ENCODE results near the gene CCM2.
"Not testable (repeated sequence)": the region's sequence is repeated elsewhere in the genome, so short reads cannot be mapped to it uniquely, and the experiment has no call there.

CCM2 gene

GRCh38 chr7:44981035-44981706, 18.8 kb upstream of the CCM2 start:
- DNase-seq (ENCODE audit: low read depth in 2 of 3, low spot score in 2 of 3), result no peak

GRCh38 chr7:44982535-44982923, 17.5 kb upstream of the CCM2 start:
- DNase-seq (ENCODE audit: low read depth in 2 of 3, low spot score in 2 of 3), result no peak

- no peak for DNase-seq (ENCODE audit: low read depth in 2 of 3, low spot score in 2 of 3)
Observed at GRCh38 chr7:44982970-44983369, 17.0 kb upstream of the CCM2 start.

GRCh38 chr7:44983742-44984477, 16.1 kb upstream of the CCM2 start:
- no peak for DNase-seq (ENCODE audit: low read depth in 2 of 3, low spot score in 2 of 3)

GRCh38 chr7:44984478-44984758, 15.6 kb upstream of the CCM2 start:
- no peak for DNase-seq (ENCODE audit: low read depth in 2 of 3, low spot score in 2 of 3)

GRCh38 chr7:44985033-44985695, 14.8 kb upstream of the CCM2 start:
- DNase-seq (ENCODE audit: low read depth in 2 of 3, low spot score in 2 of 3), result no peak

GRCh38 chr7:44985900-44986217, 14.1 kb upstream of the CCM2 start:
- DNase-seq (ENCODE audit: low read depth in 2 of 3, low spot score in 2 of 3), result no peak

- DNase-seq (ENCODE audit: low read depth in 2 of 3, low spot score in 2 of 3), result peak; percentile 92 to 93 (median 92)
Observed at GRCh38 chr7:44986218-44987053, 13.6 kb upstream of the CCM2 start.

- DNase-seq (ENCODE audit: low read depth in 2 of 3, low spot score in 2 of 3), result no peak
Observed at GRCh38 chr7:44987457-44987856, 12.5 kb upstream of the CCM2 start.

- no peak for DNase-seq (ENCODE audit: low read depth in 2 of 3, low spot score in 2 of 3)
Observed at GRCh38 chr7:44987996-44988395, 12.0 kb upstream of the CCM2 start.

- DNase-seq (ENCODE audit: low read depth in 2 of 3, low spot score in 2 of 3), result no peak
Observed at GRCh38 chr7:44988701-44989100, 11.3 kb upstream of the CCM2 start.

GRCh38 chr7:44989132-44989531, 10.9 kb upstream of the CCM2 start:
- no peak for DNase-seq (ENCODE audit: low read depth in 2 of 3, low spot score in 2 of 3)

- no peak for DNase-seq (ENCODE audit: low read depth in 2 of 3, low spot score in 2 of 3)
Observed at GRCh38 chr7:44990109-44991023, 9.6 kb upstream of the CCM2 start.

GRCh38 chr7:44992004-44992795, 7.8 kb upstream of the CCM2 start:
- not testable (repeated sequence) for DNase-seq (ENCODE audit: low read depth in 2 of 3, low spot score in 2 of 3)

- no peak for DNase-seq (ENCODE audit: low read depth in 2 of 3, low spot score in 2 of 3)
Observed at GRCh38 chr7:44994877-44995554, 5.0 kb upstream of the CCM2 start.

GRCh38 chr7:44995555-44996493, 4.2 kb upstream of the CCM2 start:
- DNase-seq (ENCODE audit: low read depth in 2 of 3, low spot score in 2 of 3), result no peak

GRCh38 chr7:44998153-44998871, 1.7 kb upstream of the CCM2 start:
- no peak for DNase-seq (ENCODE audit: low read depth in 2 of 3, low spot score in 2 of 3)

All from activated CD8-positive, alpha-beta memory T cell treated with anti-CD3 and anti-CD28 coated beads for 48 hours (primary cell).